ENCODE results near the gene CNTNAP1.

Gene CNTNAP1

DNA sequence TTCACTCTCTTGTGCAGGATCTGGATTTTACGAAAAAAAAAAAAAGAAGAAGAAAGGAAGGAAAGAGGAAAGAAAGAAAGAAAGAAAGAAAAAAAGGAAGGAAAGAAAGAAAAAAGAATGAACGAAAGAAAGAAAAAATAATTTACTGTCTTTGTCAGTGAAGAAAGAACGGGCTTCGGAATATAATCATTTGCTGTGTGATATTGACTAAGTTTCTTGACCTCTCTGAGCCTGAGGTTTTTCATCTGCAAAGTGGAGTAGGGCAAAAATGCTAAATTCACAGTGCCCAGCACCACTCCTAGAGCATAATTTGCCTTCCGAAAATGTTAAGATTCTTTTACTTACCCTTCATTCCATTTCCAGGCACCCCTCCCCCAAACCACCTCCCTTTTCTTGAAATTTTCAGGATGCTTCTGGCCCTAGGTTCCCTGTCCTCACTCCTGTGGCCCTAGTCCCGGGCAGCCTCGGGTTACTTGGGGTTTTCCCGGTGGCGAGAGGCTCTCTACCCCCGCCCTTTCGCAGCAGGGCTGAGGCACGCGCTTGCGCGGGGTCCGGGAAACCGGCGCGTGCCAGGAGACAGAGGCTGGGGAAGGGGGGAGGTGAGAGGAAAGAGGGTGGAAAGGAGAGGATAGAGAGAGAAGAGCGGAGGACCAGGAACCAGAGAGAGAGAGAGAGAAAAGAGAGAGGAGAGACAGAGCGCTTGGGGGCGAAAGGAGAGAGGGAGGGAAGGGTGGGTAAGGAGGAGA lies at the start of gene CNTNAP1:
CNTNAP1 (plus strand) TSS at position 556 of the 746 bp plus-strand sequence. CDS start 299 bp downstream, outside the sequence.
- DNase-seq (ENCODE audit: low read depth, low spot score) = peak; percentile 80
- TF ChIP-seq, protein P1, sequence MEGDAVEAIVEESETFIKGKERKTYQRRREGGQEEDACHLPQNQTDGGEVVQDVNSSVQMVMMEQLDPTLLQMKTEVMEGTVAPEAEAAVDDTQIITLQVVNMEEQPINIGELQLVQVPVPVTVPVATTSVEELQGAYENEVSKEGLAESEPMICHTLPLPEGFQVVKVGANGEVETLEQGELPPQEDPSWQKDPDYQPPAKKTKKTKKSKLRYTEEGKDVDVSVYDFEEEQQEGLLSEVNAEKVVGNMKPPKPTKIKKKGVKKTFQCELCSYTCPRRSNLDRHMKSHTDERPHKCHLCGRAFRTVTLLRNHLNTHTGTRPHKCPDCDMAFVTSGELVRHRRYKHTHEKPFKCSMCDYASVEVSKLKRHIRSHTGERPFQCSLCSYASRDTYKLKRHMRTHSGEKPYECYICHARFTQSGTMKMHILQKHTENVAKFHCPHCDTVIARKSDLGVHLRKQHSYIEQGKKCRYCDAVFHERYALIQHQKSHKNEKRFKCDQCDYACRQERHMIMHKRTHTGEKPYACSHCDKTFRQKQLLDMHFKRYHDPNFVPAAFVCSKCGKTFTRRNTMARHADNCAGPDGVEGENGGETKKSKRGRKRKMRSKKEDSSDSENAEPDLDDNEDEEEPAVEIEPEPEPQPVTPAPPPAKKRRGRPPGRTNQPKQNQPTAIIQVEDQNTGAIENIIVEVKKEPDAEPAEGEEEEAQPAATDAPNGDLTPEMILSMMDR (IDR thresholded peaks at IDR 0.05; ENCODE audit: low read depth, low read length) = no peak
- in situ Hi-C loops (cut with HindIII; ENCODE audit: low sequenced_read_pairs) = no loop called here
- peak within 1 kb of the TSS; percentile 61 for H3K4me3 ChIP-seq (ENCODE audit: low read depth, low read length)

DNA sequence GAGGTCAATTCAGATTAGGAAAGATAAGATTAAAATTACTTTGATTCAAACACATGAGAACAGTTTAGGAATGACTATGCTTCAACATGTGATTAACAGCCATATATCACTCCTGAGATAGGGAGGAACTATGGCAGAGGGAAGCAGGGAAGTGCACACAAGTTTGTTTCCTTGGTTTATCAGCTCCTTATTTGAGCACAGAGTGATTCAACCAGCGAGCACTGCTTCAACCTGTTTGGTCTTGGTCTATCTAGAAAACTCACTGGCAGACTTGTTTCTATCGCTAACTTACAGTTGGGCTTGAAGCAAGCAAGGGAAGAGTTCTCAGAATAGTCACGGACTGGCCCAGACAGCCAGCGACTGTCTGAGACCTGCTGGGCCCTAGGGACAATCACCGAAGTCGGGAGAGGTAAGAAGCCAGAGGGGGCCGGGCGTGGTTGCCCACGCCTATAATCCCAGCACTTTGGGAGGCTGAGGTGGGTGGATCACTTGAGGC lies 49.3 kb upstream of the CNTNAP1 start:
- H3K4me3 ChIP-seq (ENCODE audit: low read depth, low read length) = no peak overlapping the region
- in situ Hi-C loops (cut with HindIII; ENCODE audit: low sequenced_read_pairs) = no loop called here
- TF ChIP-seq, protein P1 (IDR thresholded peaks at IDR 0.05; ENCODE audit: low read depth, low read length) = no peak
- DNase-seq (ENCODE audit: low read depth, low spot score) = no peak

- TF ChIP-seq, protein P1 (IDR thresholded peaks at IDR 0.05; ENCODE audit: low read depth, low read length) = no peak
These were observed 42.7 kb upstream of the CNTNAP1 start for GRCh38 chr17:42639525-42640113.

GRCh38 chr17:42640121-42640520 lies 42.2 kb upstream of the CNTNAP1 start:
- H3K4me3 ChIP-seq (ENCODE audit: low read depth, low read length) = no peak overlapping the region
- DNase-seq (ENCODE audit: low read depth, low spot score) = no peak
- TF ChIP-seq, protein P1 (IDR thresholded peaks at IDR 0.05; ENCODE audit: low read depth, low read length) = no peak
- in situ Hi-C loops (cut with HindIII; ENCODE audit: low sequenced_read_pairs) = no loop called here

More at GRCh38 chr17:42639525-42640113, 42.7 kb upstream of the CNTNAP1 start:
- no peak overlapping the region for H3K4me3 ChIP-seq (ENCODE audit: low read depth, low read length)
- in situ Hi-C loops (cut with HindIII; ENCODE audit: low sequenced_read_pairs) = no loop called here
- no peak for DNase-seq (ENCODE audit: low read depth, low spot score)

GRCh38 chr17:42642336-42642735 lies 40.0 kb upstream of the CNTNAP1 start:
- no peak for DNase-seq (ENCODE audit: low read depth, low spot score)
- in situ Hi-C loops (cut with HindIII; ENCODE audit: low sequenced_read_pairs) = no loop called here
- no peak overlapping the region for H3K4me3 ChIP-seq (ENCODE audit: low read depth, low read length)
- TF ChIP-seq, protein P1 (IDR thresholded peaks at IDR 0.05; ENCODE audit: low read depth, low read length) = no peak

GRCh38 chr17:42647778-42648177 lies 34.6 kb upstream of the CNTNAP1 start:
- TF ChIP-seq, protein P1 (IDR thresholded peaks at IDR 0.05; ENCODE audit: low read depth, low read length) = no peak
- no peak overlapping the region for H3K4me3 ChIP-seq (ENCODE audit: low read depth, low read length)
- in situ Hi-C loops (cut with HindIII; ENCODE audit: low sequenced_read_pairs) = no loop called here
- no peak for DNase-seq (ENCODE audit: low read depth, low spot score)
